Measurements from ENCODE around the gene GIPC1.

- TF ChIP-seq, protein P1, sequence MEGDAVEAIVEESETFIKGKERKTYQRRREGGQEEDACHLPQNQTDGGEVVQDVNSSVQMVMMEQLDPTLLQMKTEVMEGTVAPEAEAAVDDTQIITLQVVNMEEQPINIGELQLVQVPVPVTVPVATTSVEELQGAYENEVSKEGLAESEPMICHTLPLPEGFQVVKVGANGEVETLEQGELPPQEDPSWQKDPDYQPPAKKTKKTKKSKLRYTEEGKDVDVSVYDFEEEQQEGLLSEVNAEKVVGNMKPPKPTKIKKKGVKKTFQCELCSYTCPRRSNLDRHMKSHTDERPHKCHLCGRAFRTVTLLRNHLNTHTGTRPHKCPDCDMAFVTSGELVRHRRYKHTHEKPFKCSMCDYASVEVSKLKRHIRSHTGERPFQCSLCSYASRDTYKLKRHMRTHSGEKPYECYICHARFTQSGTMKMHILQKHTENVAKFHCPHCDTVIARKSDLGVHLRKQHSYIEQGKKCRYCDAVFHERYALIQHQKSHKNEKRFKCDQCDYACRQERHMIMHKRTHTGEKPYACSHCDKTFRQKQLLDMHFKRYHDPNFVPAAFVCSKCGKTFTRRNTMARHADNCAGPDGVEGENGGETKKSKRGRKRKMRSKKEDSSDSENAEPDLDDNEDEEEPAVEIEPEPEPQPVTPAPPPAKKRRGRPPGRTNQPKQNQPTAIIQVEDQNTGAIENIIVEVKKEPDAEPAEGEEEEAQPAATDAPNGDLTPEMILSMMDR (IDR thresholded peaks at IDR 0.05): no peak
- TF ChIP-seq POLR2A (IDR thresholded peaks at IDR 0.05): no peak
Measured at GRCh38 chr19:14459703-14460102, 36.2 kb downstream of the GIPC1 start.

Data from right lobe of liver (tissue), 4 donors.